Skin epidermis (tissue), 12 donors: Measurements from ENCODE around the gene SS18.

ENCODE experiments used
- H3K27ac ChIP-seq, 21 experiments: fragments of 200-600 bp; sonication (generic) in 11 of 21; one replicate each; pipeline ENCODE4 v1.5.0; 2020; ENCODE audit warnings: mild to moderate bottlenecking in 3 of 21, inconsistent platforms in 2 of 21, moderate library complexity in 2 of 21
- H3K4me3 ChIP-seq, 7 experiments: fragments of 200-600 bp; sonication (generic) in 2 of 7; one replicate each; pipeline ENCODE4 v1.5.0; 2020; ENCODE audit warnings: inconsistent platforms in 2 of 7, mild to moderate bottlenecking in 2 of 7, moderate library complexity in 1 of 7

Gene SS18

GRCh38 chr18:26005950-26006349, 84.5 kb downstream of the SS18 start:
- no peak overlapping the region for H3K27ac ChIP-seq
- H3K4me3 ChIP-seq: no peak overlapping the region

GRCh38 chr18:26004832-26005231, 85.6 kb downstream of the SS18 start:
- no peak overlapping the region for H3K27ac ChIP-seq

GRCh38 chr18:26003817-26004216, 86.6 kb downstream of the SS18 start:
- Histone ChIP-seq H3K4me3 (no peak overlapping the region), H3K27ac (no peak overlapping the region)

More at GRCh38 chr18:26004832-26005231, 85.6 kb downstream of the SS18 start:
- no peak overlapping the region for H3K4me3 ChIP-seq

- Histone ChIP-seq H3K4me3 (no peak overlapping the region), H3K27ac (no peak overlapping the region)
These were observed 87.1 kb downstream of the SS18 start for GRCh38 chr18:26003356-26003755.

GRCh38 chr18:26002375-26002910, 88.0 kb downstream of the SS18 start:
- H3K27ac ChIP-seq: no peak overlapping the region
- no peak overlapping the region for H3K4me3 ChIP-seq

- Histone ChIP-seq H3K27ac (no peak overlapping the region), H3K4me3 (no peak overlapping the region)
These were observed 92.0 kb downstream of the SS18 start for GRCh38 chr18:25998461-25998860.

- Histone ChIP-seq H3K4me3 (no peak overlapping the region), H3K27ac (no peak overlapping the region)
These were observed 97.8 kb downstream of the SS18 start for GRCh38 chr18:25992566-25992965.

- Histone ChIP-seq H3K27ac (no peak overlapping the region), H3K4me3 (no peak overlapping the region)
These were observed 99.9 kb downstream of the SS18 start for GRCh38 chr18:25990473-25990872.

GRCh38 chr18:25985707-25986394, 104.6 kb downstream of the SS18 start:
- Histone ChIP-seq H3K4me3 (no peak overlapping the region), H3K27ac (no peak overlapping the region)

- Histone ChIP-seq H3K27ac (no peak overlapping the region), H3K4me3 (no peak overlapping the region)
These were observed 106.7 kb downstream of the SS18 start for GRCh38 chr18:25983730-25984129.

GRCh38 chr18:25982961-25983360, 107.5 kb downstream of the SS18 start:
- Histone ChIP-seq H3K27ac (no peak overlapping the region), H3K4me3 (no peak overlapping the region)

GRCh38 chr18:25982153-25982552, 108.3 kb downstream of the SS18 start:
- no peak overlapping the region for H3K27ac ChIP-seq
- no peak overlapping the region for H3K4me3 ChIP-seq

- no peak overlapping the region for H3K27ac ChIP-seq
- H3K4me3 ChIP-seq: no peak overlapping the region
These were observed 110.9 kb downstream of the SS18 start for GRCh38 chr18:25979369-25980040.

GRCh38 chr18:25976554-25976953, 113.9 kb downstream of the SS18 start:
- H3K27ac ChIP-seq: no peak overlapping the region
- H3K4me3 ChIP-seq: no peak overlapping the region

GRCh38 chr18:25974630-25975077, 115.8 kb downstream of the SS18 start:
- H3K27ac ChIP-seq: no peak overlapping the region

More at GRCh38 chr18:25974630-25975077, 115.8 kb downstream of the SS18 start:
- no peak overlapping the region for H3K4me3 ChIP-seq
